Measurements from ENCODE around the gene KCNIP1.

The KCNIP1 gene

DNA sequence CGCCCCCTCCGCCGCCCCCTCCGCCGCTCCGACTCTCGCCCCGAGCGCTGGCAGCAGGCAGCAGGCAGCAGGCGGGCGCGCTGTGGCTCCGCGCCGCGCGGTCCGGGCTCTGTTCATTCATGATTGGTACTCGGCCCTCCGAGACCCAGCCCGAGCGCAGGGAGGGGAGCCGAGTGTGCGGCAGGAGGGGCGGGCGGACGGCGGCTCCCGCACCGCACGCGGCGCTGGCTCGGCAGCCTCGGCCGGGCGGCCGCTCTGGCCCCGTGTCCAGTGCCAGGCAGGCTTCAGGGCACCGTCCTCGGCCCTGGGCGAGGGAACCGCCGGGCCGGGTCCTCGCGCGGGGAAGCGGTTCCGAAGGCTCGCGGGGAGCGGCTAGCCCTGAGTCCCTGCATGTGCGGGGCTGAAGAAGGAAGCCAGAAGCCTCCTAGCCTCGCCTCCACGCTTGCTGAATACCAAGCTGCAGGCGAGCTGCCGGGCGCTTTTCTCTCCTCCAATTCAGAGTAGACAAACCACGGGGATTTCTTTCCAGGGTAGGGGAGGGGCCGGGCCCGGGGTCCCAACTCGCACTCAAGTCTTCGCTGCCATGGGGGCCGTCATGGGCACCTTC lies at the start of gene KCNIP1:
TSS of gene KCNIP1 (plus strand) at position 31 of the 607 bp plus-strand sequence.
- no peak for DNase-seq

DNA sequence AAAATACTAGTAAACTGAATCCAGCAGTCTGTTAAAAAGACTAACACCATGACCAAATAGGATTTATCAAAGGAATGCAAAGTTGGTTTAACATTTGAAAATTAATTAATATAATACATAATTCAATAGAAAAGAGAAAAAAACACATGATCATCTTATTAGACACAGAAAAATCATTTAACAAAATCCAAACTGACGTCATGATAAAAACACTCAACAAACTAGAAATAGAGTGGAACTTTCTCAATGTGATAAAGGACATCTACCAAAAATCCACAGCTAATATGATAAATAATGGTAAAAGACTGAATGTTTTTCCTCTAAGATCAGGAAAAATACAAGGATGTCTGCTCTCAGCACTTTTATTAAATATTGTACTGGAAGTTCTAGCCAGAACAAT lies 40.4 kb upstream of the KCNIP1 start:
- DNase-seq = no peak

DNA sequence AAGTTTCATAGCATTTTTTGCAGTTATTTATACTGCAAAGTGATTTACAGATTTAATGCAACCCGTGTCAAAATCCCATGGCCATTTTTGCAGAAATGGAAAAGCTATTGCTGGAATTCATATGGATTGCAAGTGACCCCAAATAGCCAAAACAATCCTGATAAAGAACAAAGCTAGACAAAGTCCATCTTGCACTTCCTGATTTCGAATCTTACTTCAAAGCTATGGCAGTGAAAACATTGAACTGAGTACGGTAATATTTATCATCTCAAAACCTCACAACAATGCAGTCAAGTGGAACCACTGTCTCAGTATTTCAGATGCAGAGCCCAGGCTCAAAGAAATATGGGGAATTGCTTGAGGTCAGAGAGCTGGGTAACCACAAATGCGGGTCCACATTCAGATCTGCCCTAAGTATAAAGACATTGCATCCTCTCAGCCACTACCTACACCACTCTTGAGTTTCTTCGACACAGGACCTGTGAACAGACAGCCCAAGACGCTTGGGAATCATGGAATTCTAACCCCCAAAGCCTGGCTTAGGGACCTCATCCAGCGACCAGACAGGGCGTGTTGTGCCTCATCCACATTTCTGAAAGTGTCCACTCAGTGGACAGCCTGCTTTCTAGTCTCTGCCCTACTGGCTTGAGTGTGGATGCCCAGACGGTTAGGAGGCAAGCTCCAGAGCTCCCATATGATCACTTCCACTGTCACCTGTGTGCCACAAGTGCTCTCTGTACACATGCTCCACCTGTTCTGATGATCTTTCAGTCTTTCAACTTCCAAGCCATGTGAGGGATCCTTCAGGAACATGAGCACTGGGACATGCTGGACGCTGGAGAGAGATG lies 39.3 kb upstream of the KCNIP1 start:
- no peak for DNase-seq

DNA sequence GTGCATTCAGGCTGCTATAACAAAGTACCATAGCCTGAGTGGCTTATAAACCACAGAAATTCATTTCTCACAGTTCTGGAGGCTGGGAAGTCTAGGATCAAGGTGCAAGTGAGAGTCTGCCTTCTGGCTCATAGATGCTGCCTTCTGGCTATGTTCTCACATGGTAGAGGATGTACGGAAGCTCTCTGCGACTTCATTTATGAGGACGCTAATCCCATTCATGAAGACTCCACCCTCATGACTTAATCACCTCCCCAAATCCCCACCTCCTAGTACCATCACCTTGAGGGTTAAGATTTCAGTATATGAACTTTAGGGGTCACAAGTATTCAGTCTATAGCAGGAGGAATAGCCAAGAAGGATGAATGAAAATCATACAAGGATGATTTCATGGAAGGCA lies 37.3 kb upstream of the KCNIP1 start:
- DNase-seq = no peak

DNA sequence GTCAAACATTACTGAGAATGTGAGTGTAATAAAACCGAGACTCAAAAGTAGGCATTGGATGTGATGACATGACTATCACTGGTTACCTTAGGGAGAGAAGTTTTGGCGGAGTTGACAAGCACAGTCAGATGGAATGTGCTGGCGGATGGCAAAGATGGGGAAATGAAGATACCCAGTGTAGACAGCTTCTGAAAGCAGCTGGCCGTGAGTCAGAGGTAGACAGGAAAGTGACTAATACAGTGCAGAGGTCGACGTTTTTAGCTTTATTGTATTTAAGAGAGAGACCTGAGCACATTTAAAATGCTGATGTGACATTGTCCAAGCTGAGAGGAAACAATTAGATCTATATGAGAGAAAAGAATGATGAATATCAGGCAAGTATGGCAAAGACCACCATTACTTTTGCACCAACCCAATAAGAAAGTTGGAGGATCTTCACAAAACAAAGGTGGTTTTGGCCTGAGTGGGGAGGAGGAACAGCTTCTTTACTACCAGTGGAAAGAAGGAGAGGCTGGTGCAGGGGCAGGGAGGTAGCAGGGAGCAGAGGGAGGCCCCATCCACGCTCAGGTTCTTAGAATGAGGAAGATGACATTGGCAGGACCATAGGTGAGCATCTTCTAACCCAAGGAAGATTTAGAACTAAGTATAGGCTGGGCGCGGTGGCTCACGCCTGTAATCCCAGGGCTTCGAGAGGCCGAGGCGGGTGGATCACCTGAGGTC lies 36.7 kb upstream of the KCNIP1 start:
- no peak for DNase-seq

DNA sequence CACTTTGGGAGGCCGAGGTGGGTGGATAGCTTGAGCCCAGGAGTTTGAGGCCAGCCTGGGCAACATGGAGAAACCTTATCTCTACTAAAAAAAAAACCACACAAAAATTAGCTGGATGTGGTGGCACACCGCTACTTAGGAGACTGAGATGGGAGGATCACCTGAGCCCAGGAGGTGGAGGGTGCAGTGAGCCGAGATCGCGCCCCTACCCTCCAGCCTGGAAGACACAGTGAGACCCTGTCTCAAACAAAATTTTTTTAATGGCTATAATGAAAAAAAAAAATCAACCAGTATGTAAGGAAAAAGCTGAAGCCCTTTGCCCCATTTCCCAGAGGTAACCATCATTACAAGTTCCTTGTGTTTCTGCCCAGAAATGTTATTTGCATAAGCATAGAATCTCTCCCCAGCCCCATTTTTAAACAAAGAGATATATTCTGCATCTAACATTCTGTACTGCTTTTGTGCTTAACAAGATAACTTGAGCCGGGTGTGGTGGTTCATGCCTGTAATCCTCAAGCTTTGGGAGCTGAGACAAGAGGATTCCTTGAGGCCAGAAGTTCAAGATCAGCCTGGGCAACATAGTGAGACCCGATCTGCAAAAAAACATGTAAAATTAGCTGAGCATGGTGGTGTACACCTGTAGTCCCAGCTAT lies 35.1 kb upstream of the KCNIP1 start:
- no peak for DNase-seq

DNA sequence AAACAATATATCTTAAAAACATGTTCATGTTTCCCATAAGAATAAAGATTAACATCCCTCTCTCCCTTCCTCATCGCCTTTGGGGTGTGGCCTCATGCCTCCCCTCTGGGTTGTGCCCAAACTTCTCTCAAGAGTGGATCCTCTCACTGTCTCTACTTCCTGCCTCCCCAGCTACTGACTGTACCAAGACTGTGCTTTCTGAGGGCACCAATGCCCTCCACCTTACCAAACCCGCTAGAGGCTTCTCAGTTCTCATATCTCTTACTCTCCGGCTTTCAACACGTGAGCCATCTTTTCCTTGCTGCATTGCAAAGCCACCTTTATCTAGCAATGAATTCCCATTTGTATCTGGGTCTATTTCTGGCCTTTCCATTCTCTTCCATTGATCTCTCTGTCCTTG lies 34.4 kb upstream of the KCNIP1 start:
- DNase-seq = no peak

DNA sequence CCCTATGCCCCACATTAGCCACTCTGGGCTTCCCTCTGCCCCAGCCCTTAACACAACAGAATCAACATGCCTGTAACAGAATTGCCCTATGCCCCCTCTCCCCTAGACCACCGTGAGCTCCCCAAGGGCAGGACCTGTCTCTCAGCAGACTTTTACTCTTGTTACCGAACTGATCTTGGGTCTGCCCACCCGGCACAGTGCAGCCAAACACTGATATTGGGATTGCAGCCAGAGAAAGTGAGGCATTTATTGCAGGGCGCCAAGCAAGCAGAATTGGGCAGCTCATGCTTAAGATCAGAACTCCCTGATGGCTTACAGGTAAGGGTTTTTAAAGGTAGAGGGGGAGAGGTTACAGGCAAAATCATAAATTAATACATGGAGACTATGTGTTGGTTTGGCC lies 33.5 kb upstream of the KCNIP1 start:
- no peak for DNase-seq

DNA sequence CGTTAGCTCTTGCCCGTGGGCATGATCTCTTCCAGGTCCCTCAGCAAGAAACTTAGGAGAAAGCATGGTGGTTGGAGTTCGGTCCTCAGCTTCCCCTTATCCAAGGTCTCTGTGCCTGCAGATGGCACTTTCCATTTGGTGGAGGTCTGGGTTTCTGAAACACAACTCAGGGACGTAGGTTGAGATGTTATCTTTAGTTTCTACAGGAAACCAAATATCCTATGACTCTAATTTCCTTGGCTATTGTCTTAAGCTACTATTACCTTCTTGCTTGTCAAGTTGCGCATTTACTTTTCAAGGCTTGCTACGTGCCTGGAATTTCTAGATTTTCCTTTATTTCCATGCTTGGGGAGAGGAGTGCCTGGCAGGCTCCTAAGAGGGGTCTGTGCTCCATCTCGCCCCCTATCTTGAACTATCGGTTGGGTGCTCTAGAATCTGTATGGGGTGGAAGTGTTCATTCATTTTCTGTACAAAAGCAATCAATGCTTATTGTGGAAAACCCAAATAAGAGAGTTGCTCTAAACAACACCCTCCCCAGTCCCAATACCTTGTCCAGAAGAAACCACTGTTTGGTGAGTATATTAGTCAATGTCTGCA lies 32.9 kb upstream of the KCNIP1 start:
- no peak for DNase-seq

DNA sequence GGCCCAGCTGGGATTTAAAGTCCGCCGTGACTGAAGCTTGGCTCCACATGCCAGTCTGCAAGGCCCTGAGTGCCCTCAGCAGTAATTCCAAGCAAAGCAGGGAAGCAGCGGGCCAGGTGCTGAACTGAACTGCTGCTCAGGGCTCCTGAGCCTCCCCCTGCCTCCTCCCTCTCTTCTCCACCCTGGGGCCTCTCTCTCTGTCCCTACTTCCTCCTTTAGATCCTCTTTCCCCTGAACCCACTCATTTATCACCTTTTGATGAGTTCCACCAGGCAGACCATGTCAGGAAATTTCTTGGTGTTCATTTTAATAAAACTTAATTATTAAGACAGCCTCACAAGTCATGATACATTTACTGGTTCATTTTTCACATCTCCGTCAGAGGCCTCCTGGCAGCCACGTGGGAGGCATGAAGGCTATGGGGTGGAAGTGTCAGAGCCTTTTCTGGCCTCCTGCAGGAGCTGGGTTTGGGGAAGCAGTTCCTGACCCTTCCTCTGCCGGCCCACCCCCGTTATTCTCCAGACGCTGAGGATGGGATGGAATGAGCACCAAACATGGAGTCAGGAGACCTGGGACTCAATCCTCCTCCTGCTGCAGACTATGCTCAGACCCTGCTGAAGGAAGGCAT lies 32.2 kb upstream of the KCNIP1 start:
- no peak for DNase-seq

DNA sequence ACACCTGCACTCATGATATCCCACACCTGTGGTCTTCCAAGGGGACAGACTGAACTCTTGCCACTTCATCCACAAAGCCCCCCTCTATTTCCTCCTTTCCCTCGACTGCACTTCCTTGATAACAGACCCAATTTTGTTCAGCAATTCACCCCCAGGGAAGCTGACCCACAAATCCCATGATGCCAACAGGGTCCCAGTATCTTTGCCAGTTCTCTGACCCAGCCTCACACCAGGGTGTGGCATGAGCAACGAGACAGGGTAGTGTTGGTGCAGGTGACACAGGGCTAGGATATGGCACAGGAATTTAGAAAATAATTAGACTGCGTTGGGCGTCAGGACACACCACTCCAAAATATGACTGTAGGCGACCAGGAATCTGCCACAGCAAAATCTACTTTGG lies 30.2 kb upstream of the KCNIP1 start:
- DNase-seq = no peak

DNA sequence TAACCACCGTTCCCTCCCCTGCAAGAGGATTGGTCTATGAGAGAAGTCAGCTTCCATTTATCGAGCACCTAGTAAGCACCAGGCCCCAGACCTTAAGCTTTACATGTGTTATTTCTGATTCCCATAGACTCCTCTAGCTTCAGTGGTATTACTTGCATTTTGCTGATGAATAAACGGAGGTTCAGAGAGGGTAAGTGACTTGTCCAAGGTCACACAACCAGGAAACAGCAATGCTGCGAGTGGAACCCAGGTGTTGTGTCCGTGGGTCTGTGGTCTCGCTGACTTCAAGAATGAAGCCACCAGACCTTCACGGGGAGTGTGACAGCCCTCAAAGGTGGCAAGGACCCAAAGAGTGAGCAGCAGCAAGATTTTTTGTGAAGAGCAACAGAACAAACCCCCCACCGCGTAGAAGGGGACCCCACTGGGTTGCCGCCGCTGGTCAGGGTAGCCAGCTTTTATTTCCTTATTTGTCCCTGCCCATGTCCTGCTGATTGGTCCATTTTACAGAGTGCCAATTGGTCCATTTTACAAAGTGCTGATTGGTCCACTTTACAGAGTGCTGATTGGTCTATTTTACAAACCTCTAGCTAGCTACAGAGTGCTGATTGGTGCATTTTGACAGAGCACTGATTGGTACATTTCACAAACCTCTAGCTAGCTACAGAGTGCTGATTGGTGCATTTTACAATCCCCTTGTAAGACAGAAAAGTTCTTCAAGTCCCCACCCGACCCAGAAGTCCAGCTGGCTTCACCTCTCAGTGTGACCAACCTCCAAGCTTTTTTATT lies 29.1 kb upstream of the KCNIP1 start:
- no peak for DNase-seq

DNA sequence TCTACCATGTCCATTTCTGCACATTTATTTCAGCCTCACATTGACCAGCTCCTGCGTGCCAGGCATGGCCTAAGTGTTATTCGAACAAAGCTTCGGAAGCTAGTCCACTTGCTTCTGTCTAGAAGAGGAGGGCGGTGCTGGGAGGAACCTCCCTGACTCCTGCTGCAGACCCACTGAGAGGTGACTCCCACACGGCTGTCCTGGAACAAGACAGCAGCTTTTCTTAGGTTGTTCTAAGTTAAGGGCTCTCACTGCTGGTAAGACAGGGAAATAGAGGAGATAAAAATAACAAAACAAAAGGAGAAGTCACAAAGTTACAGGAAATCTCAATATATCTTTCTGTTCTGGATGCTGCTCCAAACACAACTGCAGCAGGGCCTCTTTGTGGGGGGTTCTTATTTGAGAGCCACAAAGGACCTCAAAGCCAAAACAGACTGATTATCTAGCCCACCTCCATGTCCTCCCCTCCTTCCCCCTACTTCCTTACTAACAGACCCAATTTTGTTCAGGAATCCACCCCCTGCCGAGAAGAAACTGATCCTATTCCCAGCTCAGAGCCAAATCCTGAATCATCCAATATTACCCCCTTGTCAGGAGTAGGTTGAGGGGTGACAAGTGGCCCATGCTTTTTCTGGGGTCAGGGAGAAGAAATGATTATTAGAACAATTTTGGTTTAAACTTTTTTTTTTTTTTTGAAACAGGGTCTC lies 28.4 kb upstream of the KCNIP1 start:
- DNase-seq = no peak

DNA sequence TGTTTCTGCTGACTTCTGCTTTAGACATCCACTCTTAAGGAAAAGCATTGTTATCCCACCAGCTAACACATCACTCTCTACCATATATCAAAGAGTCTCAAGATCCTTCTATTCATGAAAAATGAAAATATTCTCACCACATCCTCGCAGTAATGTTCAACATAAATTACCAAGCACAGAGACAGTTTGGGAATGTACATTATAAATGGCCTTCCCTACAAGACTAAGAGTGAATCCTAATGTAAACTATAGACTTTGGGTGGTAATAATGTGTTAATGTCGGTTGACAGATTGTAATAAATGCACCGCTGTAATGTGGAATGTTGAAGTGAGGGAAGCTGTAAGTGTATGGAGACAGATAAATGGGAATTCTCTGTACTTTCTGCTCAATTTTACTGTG lies 27.1 kb upstream of the KCNIP1 start:
- DNase-seq = no peak

DNA sequence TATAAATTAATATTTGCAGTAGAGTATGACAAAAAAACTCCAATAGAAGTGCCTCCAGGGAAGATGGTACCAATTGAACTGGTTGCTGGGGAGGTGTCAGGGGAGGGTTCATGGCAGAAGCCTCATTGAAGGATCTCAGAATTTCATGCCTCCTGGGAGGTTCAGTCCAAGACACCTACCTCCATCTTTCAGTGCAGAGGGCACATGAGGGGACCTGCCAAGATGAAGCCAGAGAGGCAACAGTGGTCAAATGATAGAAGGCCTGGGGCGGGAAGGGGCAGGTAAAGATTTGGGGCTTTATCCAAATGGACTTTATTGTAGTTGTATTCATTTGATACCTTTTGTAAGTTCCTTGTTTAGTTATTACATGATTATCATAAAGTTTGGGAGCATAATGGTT lies 25.9 kb upstream of the KCNIP1 start:
- DNase-seq = no peak

DNA sequence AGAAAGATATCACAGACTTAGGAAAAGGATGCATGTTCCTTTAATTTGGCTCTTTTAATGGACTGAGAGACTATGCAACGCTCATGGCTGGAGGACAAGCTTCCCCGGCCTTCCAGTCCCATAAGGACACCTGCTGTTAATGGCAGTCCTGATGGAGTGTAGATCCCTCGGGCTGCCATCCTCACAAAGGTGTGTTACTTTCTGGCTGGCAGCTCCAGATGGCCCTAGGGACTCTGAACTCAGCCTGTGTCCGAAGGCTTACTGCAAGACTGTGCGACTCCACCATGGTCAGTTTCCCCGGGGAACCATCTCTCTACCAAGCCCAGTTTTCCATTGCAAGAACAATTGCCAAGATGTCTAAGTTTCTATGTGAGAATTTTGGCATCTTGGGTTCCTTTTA lies 25.5 kb upstream of the KCNIP1 start:
- no peak for DNase-seq

DNA sequence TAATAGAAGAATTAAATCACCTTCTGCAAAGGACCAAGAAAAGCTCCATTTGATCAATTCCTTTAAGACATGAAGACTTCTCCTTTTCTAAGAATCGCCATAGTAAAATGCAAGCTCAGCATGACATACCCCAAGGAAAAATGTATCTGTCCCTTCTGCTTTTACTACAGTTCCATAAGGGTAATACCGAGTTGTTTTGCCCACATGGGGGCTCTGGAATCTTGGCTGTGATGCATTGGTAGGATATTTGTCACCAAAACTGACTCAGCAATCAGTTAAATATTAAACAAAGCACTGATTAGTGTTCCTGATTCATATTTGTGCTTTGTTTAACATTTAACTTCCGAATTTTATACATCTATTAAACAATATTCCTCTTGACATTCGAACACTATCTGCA lies 24.3 kb upstream of the KCNIP1 start:
- DNase-seq = no peak

DNA sequence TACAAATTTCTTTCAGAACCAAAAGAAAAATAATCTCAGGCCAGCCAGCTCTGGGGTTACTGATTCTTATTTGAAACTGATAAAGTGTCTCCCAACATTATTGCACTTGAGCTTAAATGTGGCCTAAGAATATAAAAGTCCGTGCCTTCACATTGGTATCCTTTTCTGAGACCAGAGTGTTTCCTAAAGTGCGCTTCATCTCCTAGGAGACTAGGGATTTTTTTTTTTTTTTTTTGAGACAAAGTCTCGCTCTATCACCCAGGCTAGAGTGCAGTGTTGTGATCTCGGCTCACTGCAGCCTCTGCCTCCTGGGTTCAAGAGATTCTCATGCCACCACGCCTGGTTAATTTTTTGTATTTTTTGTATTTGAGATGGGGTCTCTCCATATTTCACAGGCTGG lies 23.6 kb upstream of the KCNIP1 start:
- DNase-seq = no peak

DNA sequence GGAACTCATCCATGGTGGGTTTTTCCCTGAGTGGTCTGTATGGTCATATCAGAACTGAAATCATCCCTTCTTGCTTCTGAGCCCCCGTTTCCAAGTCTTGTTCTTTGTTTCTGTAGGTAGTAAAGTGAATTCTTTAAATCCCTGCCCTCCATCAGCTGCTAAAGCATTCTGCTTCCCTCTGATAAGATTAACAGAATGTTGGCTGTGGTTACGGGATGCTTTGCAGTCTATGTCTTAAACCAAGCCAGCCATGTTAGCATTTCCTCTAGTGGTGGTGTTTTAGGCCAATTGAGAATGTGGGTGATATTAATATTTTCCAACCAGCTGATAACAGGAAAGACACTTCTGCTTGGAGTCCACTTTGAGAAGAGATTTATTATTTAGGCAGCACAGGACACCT lies 22.0 kb upstream of the KCNIP1 start:
- no peak for DNase-seq

DNA sequence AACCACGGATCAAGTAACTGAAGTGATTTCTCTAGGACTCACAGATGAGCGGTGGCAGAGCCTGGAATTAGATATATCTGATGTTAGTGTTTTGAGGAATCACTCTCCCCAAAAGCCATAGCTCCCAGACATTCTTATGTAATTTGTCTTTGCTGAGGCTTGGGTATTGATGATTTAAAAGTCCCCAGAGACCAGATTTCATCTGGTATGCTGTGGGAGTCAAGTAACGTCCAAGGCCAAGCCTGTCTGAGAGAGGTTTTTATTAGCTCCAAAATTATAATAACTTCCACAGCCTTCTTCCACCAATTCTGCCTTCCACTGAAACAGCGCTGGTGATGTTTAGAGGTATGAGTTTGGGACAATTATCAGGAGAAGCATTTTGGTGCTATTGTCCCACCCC lies 21.3 kb upstream of the KCNIP1 start:
- no peak for DNase-seq

Data from activated CD8-positive, alpha-beta memory T cell treated with anti-CD3 and anti-CD28 coated beads, Interleukin-2, amount 50 U/mL, for 4 hours (primary cell).